H1 (cell line): ENCODE measurements around the gene GNB3. TPM values are rescaled to one million over a fixed set of nuclear protein-coding genes. Genes with fewer than 3 reads are reported as not detected.

Source experiments
- CHD7 ChIP-seq: fragments of 300-600 bp; sonication (generic); IDR thresholded peaks from 2 replicates; pipeline ENCODE4 v1.7.1; 2012; ENCODE audit warnings: low read length, moderate library complexity, mild to moderate bottlenecking, inconsistent platforms; ENCODE audit not compliant: insufficient replicate concordance
- JUND ChIP-seq: IDR thresholded peaks from 2 replicates; pipeline ENCODE4 v1.6.1; 2011; ENCODE audit warnings: mild to moderate bottlenecking, improper control_type of control experiment, low read length
- ZNF274 ChIP-seq: IDR thresholded peaks from 2 replicates; pipeline ENCODE4 v1.7.0; 2012; ENCODE audit warnings: low read length, borderline replicate concordance; ENCODE audit errors: extremely low read depth
- polyA plus RNA-seq, 7 experiments: library from polyadenylated mRNA; depleted of rRNA in 3 of 7; stranded (reverse) in 5 of 7; unstranded in 2 of 7; fragments of >200 nt in 5 of 7; fragments of 200-250 nt in 2 of 7; gene quantifications; 1 replicate in 5 of 7; 2 replicates in 1 of 7; 4 replicates in 1 of 7; pipeline versions ENCODE4 v1.2.1 to v1.2.3, GENCODE V29; 2011 to 2013; ENCODE audit warnings: missing spikeins in 2 of 7, mixed read lengths in 2 of 7
- total RNA-seq: library from RNA; stranded (reverse); fragmentation: NEBNext Ultra II Directional; extraction: Animal tissue kit (Norgen Biotek cat#: 25700); gene quantifications from 2 replicates; pipeline ENCODE4 v1.2.1, GENCODE V29; 2021

The GNB3 gene
- total and polyA plus RNA-seq, 2 of the 8 experiments (the other 6 are each of a cell fraction or from before 2014, with no cell fraction given) = 9.9 TPM

GRCh38 chr12:6796576-6796975 lies 44.1 kb upstream of the GNB3 start (continued):
- TF ChIP-seq CHD7 = no peak
- no peak for TF ChIP-seq ZNF274
- TF ChIP-seq JUND = no peak
